Measurements from ENCODE around the gene MRPL51. TPM values are rescaled to one million over a fixed set of nuclear protein-coding genes. Genes with fewer than 3 reads are reported as not detected.
"Not testable (repeated sequence)": the region's sequence is repeated elsewhere in the genome, so short reads cannot be mapped to it uniquely, and the experiment has no call there.

The MRPL51 gene
- total and polyA plus RNA-seq, 2 donors from 2014 or later: 132 to 268 TPM

- TF ChIP-seq CTCF (IDR thresholded peaks at IDR 0.05; ENCODE audit: borderline replicate concordance, extremely low read depth, insufficient read depth): no peak
- H3K27ac ChIP-seq (ENCODE audit: low read depth in 2 of 2, low read length in 2 of 2): no peak overlapping the region
- no peaks in the 10 kb centered on the region for H3K27me3 ChIP-seq (ENCODE audit: control insufficient read depth, insufficient read depth, low read length)
- no peak overlapping the region for H3K9ac ChIP-seq (ENCODE audit: low read length in 3 of 3)
- DNase-seq: no peak
- H3K4me3 ChIP-seq (ENCODE audit: low read length in 3 of 3): no peak overlapping the region
- no peak for FAIRE-seq
- H3K4me1 ChIP-seq (ENCODE audit: control insufficient read depth in 2 of 3, insufficient read depth in 2 of 3, low read depth in 1 of 3, low read length in 3 of 3): peaks cover 1 to 5% (median 2%) of the 10 kb centered on the region in 3 donors
- H3K9me3 ChIP-seq (ENCODE audit: control insufficient read depth in 2 of 3, insufficient read depth in 1 of 3, low read length in 3 of 3): no peaks in the 10 kb centered on the region
- peaks cover 2 to 6% (median 2%) of the 10 kb centered on the region in 3 donors for H3K36me3 ChIP-seq (ENCODE audit: control insufficient read depth in 2 of 3, insufficient read depth in 3 of 3, low read length in 3 of 3)
- intact Hi-C loops (cut with DNase I): no loop called here
Observed at GRCh38 chr12:6489449-6489848, 3.6 kb downstream of the MRPL51 start.

- Histone ChIP-seq H3K27me3 (ENCODE audit: control insufficient read depth, insufficient read depth, low read length) (no peaks in the 10 kb centered on the region), H3K36me3 (ENCODE audit: control insufficient read depth in 2 of 3, insufficient read depth in 3 of 3, low read length in 3 of 3) (peaks cover 2 to 6% (median 2%) of the 10 kb centered on the region in 3 donors), H3K9me3 (ENCODE audit: control insufficient read depth in 2 of 3, insufficient read depth in 1 of 3, low read length in 3 of 3) (no peaks in the 10 kb centered on the region), H3K9ac (ENCODE audit: low read length in 3 of 3) (no peak overlapping the region), H3K27ac (ENCODE audit: low read depth in 2 of 2, low read length in 2 of 2) (no peak overlapping the region), H3K4me3 (ENCODE audit: low read length in 3 of 3) (no peak overlapping the region), H3K4me1 (ENCODE audit: control insufficient read depth in 2 of 3, insufficient read depth in 2 of 3, low read depth in 1 of 3, low read length in 3 of 3) (peaks cover 0 to 3% (median 0%) of the 10 kb centered on the region in 3 donors)
- intact Hi-C loops (cut with DNase I): no loop called here
- no peak for TF ChIP-seq CTCF (IDR thresholded peaks at IDR 0.05; ENCODE audit: borderline replicate concordance, extremely low read depth, insufficient read depth)
- DNase-seq: no peak
- FAIRE-seq: no peak
Observed at GRCh38 chr12:6488240-6488639, 4.8 kb downstream of the MRPL51 start.

GRCh38 chr12:6478416-6478815 lies 14.6 kb downstream of the MRPL51 start:
- Histone ChIP-seq H3K4me3 (ENCODE audit: low read length in 3 of 3) (no peak overlapping the region), H3K9me3 (ENCODE audit: control insufficient read depth in 2 of 3, insufficient read depth in 1 of 3, low read length in 3 of 3) (no peaks in the 10 kb centered on the region), H3K27ac (ENCODE audit: low read depth in 2 of 2, low read length in 2 of 2) (no peak overlapping the region), H3K9ac (ENCODE audit: low read length in 3 of 3) (no peak overlapping the region), H3K36me3 (ENCODE audit: control insufficient read depth in 2 of 3, insufficient read depth in 3 of 3, low read length in 3 of 3) (no peaks in the 10 kb centered on the region), H3K27me3 (ENCODE audit: control insufficient read depth, insufficient read depth, low read length) (no peaks in the 10 kb centered on the region), H3K4me1 (ENCODE audit: control insufficient read depth in 2 of 3, insufficient read depth in 2 of 3, low read depth in 1 of 3, low read length in 3 of 3) (no peaks in the 10 kb centered on the region)
- intact Hi-C loops (cut with DNase I): no loop called here
- no peak for DNase-seq
- no peak for FAIRE-seq
- TF ChIP-seq CTCF (IDR thresholded peaks at IDR 0.05; ENCODE audit: borderline replicate concordance, extremely low read depth, insufficient read depth): no peak

GRCh38 chr12:6477601-6478377 lies 15.3 kb downstream of the MRPL51 start:
- DNase-seq; intact Hi-C loops (cut with DNase I); H3K4me1 ChIP-seq (ENCODE audit: control insufficient read depth in 2 of 3, insufficient read depth in 2 of 3, low read depth in 1 of 3, low read length in 3 of 3); H3K36me3 ChIP-seq (ENCODE audit: control insufficient read depth in 2 of 3, insufficient read depth in 3 of 3, low read length in 3 of 3); H3K27me3 ChIP-seq (ENCODE audit: control insufficient read depth, insufficient read depth, low read length); H3K9me3 ChIP-seq (ENCODE audit: control insufficient read depth in 2 of 3, insufficient read depth in 1 of 3, low read length in 3 of 3); FAIRE-seq; H3K27ac ChIP-seq (ENCODE audit: low read depth in 2 of 2, low read length in 2 of 2); H3K4me3 ChIP-seq (ENCODE audit: low read length in 3 of 3); H3K9ac ChIP-seq (ENCODE audit: low read length in 3 of 3): not testable (repeated sequence)
